ENCODE measurements around the gene NOSIP. TPM values are rescaled to one million over a fixed set of nuclear protein-coding genes. Genes with fewer than 3 reads are reported as not detected.
A peak's percentile ranks its signal among the peaks of the same experiment; 100 is the strongest.

NOSIP gene
- total RNA-seq, 1 experiment from 2014 or later: 97.9 TPM

GRCh38 chr19:49560358-49560900 lies 19.9 kb downstream of the NOSIP start:
- CTCF ChIA-PET: interaction anchor here (0.7 to 7.6 kb wide), 5 partner anchors 11 to 81 kb away, joined by 3 to 95 read pairs (median 15); partner anchors contain the start of gene SCAF1
- Mint-ChIP-seq H3K9me3 (no peaks in the 10 kb centered on the region), H3K4me1 (peaks cover 24% of the 10 kb centered on the region), H3K4me3 (no peak overlapping the region), H3K27ac (peak overlapping the region; percentile 91), H3K36me3 (peaks cover 24% of the 10 kb centered on the region), H3K27me3 (ENCODE audit: low read depth) (no peaks in the 10 kb centered on the region)
- ATAC-seq (no peak), DNase-seq (ENCODE audit: low spot score) (no peak)
- TF ChIP-seq NFYB (CRISPR knock-in tag; conservative IDR thresholded peaks at IDR 0.05; ENCODE audit: low read depth) (no peak), PRRX2 (CRISPR knock-in tag; IDR thresholded peaks at IDR 0.05) (no peak), CDX4 (CRISPR knock-in tag; IDR thresholded peaks at IDR 0.05; ENCODE audit: borderline replicate concordance) (no peak), NR1H2 (CRISPR knock-in tag; IDR thresholded peaks at IDR 0.05) (no peak), ZNF219 (CRISPR knock-in tag; IDR thresholded peaks at IDR 0.05; ENCODE audit: borderline replicate concordance) (no peak), ZNF138 (CRISPR knock-in tag; conservative IDR thresholded peaks at IDR 0.05) (no peak)
- POLR2A ChIA-PET: interaction anchor here (0.5 to 1.2 kb wide), 5 partner anchors 20 to 80 kb away, joined by 3 to 9 read pairs (median 3); partner anchors contain the start of genes NOSIP and RRAS

- H3K4me3 Mint-ChIP-seq: no peak overlapping the region
- ATAC-seq (no peak), DNase-seq (ENCODE audit: low spot score) (no peak)
- H3K9me3 Mint-ChIP-seq: no peaks in the 10 kb centered on the region
- H3K4me1 Mint-ChIP-seq: peaks cover 24% of the 10 kb centered on the region
- POLR2A ChIA-PET: interaction anchor here (0.5 to 1.0 kb wide), 4 partner anchors 60 to 411 kb away, joined by 3 to 9 read pairs (median 4); partner anchors contain the start of gene RRAS
- CTCF ChIA-PET: interaction anchor here (4.0 to 7.6 kb wide), 2 partner anchors 11 to 13 kb away, joined by 23 to 95 read pairs; no protein-coding TSS in a partner anchor
- H3K27ac Mint-ChIP-seq: peak overlapping the region; percentile 91; the same call in 1 of the 2 replicates
- H3K36me3 Mint-ChIP-seq: peaks cover 26% of the 10 kb centered on the region
- no peaks in the 10 kb centered on the region for H3K27me3 Mint-ChIP-seq (ENCODE audit: low read depth)
- TF ChIP-seq ESRRA (CRISPR knock-in tag; IDR thresholded peaks at IDR 0.05; ENCODE audit: borderline replicate concordance) (no peak), ZNF532 (CRISPR knock-in tag; IDR thresholded peaks at IDR 0.05; ENCODE audit: borderline replicate concordance) (no peak), ZNF416 (CRISPR knock-in tag; IDR thresholded peaks at IDR 0.05) (no peak), ZNF281 (CRISPR knock-in tag; IDR thresholded peaks at IDR 0.05) (no peak), ZSCAN18 (CRISPR knock-in tag; IDR thresholded peaks at IDR 0.05) (no peak), E2F4 (CRISPR knock-in tag; IDR thresholded peaks at IDR 0.05; ENCODE audit: borderline replicate concordance, low read depth) (no peak), CTCF (IDR thresholded peaks at IDR 0.05) (no peak), USF2 (CRISPR knock-in tag; IDR thresholded peaks at IDR 0.05) (no peak), NFE2L1 (CRISPR knock-in tag; IDR thresholded peaks at IDR 0.05) (no peak), ZNF396 (CRISPR knock-in tag; IDR thresholded peaks at IDR 0.05; ENCODE audit: borderline replicate concordance) (no peak), ZNF219 (CRISPR knock-in tag; IDR thresholded peaks at IDR 0.05; ENCODE audit: borderline replicate concordance) (no peak), ZBTB21 (CRISPR knock-in tag; IDR thresholded peaks at IDR 0.05; ENCODE audit: borderline replicate concordance) (no peak), CREB1 (CRISPR knock-in tag; IDR thresholded peaks at IDR 0.05) (no peak), FOXK1 (CRISPR knock-in tag; IDR thresholded peaks at IDR 0.05) (no peak), JUN (CRISPR knock-in tag; IDR thresholded peaks at IDR 0.05) (no peak), JAZF1 (CRISPR knock-in tag; IDR thresholded peaks at IDR 0.05) (no peak)
These were observed 20.4 kb downstream of the NOSIP start for GRCh38 chr19:49559928-49560327.
